Hindlimb muscle (tissue), 1 donor: ENCODE data around the gene FRMD1. TPM values are rescaled to one million over a fixed set of nuclear protein-coding genes. Genes with fewer than 3 reads are reported as not detected.

ENCODE experiments used
- DNase-seq: peaks from one replicate; pipeline ENCODE4 v3.0.0-alpha.2; 2013
- polyA plus RNA-seq: library from polyadenylated mRNA; unstranded; fragments of 120-200 nt; gene quantifications from one replicate; pipeline ENCODE4 v1.2.1, GENCODE V29; 2013; ENCODE audit not compliant: insufficient read length

Gene FRMD1
- polyA plus RNA-seq, 1 donor: 1.3 TPM

DNA sequence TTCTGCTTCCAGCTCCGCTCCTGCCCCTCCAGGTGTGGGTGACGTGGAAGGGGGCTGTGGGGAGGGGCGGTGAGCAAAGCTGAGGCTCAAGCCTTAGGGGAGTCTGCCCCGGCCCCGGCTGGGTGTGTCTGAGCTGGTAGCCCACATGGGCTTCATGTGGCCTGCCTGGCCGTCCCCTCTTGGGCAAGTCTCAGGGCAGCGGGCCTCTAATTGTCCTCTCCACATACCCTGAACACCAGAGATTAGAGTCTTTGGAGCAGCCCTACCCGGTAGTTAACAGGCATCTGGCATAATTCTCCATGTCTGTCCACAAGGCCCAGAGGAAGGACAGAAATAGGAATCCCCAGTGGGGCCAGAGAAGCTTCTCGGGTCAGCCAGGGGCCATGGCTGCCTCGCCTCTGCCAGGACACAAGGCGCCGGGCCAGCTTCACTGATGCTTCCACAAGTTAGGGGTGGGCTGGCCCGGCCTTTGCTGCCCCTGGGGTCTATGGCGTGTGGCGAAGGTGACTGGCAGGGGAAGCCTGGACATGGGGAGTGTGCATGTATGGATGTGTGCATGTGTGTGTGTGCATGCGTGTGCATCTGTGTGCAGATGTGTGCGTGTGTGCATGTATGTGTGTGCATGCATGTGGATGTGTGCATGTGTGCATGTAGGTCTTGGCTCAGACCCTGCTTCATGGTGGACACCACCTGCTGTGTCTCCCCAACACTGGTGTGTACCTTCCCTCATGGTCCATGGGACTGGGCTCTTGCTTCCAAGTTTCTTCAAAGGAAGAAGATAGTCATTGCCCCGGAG is 24.0 kb downstream of the FRMD1 start:
- no peak for DNase-seq

DNA sequence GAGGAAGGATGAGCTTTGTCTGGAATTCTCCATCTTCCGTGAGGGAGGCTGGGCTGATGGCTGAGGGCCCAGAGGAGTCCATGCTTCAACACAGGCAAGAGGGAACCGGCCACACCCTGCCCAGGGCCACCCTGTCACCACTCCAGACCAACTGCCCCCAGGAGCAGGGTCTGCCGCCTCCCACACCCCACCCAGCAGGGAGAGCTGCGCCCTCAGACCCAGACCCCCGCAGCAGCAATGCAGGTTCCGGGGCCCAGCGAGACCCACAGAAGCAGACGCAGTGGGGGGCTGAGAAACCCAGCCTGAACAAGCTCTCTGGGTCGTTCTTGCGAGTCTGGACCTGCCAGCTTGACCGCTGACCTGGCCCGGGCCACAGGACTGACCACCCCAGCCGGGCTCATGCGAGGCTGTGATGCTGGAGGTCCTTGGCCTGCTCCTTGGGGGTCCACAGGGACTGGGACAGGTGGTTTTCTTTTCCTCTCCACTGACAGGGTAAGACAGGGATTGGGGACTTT is 25.0 kb downstream of the FRMD1 start:
- DNase-seq: no peak

DNA sequence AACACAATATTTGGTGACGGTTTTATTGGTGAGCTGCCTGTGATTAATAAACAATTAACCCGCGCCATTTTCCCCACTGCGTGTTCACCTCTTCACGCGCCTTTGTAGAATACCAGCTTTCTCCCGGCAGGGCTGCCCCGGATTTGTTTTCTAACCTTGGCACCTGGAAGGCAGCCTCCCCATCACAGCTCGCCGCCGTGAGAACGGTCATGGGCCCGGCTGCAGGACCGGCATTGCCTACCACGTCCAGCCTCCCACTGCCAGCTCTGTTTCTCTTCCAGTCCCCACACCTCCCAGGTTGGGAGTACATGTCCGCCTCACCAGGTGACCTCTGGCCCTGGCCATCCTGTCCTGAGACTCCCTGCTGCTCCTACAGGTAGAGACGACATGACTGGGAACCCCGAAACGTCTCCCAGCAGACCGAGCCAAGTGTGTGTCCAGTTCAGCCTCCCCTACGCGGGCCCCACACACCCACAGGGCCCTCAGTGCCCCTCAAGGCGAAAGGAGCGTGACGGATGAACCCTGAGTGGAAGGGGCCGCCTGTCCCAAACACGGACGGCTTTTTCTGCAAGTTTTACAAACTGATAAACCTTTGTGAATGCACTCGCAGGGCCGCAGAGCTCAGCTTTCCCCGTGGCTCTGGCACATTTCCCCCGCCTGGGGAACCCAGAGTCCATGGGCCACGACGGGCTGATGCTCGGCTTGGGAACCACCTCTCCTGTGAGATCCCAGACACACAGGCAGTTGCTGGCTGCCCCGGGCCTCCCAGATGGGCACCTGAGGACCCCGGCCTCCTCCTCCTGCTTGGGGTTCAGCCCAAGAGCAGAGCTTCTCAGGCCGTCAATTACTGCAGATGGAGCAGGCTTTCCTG is 25.7 kb downstream of the FRMD1 start:
- no peak for DNase-seq

DNA sequence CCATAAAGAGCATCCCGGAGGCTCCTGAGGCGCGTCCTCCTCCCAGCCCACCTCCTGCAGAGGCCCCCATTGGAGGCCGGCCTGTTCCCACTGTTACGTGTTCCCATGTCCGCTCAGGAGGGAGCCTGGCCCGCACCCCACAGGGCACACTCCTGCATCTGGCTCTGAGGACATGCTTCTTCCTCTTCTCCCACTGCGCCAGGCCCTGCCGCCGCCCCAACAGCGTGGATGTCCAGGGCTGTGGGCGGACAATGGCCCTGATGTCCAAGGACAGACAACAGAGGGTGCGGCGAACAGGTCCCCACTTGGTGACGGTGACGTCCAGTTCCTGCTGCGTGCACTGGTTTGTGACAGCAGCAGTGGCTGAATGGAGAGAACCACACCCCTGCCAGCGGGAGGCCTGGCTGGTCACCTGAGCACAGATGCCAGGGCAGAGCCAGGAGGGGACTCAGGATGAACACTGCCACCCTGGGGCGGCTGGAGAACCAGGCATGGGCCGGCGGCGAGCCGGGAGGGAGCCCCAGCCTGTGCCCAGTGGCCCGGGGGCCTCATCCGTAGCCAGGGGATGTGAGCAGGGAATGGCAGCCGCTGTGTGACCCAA is 26.6 kb downstream of the FRMD1 start:
- no peak for DNase-seq

DNA sequence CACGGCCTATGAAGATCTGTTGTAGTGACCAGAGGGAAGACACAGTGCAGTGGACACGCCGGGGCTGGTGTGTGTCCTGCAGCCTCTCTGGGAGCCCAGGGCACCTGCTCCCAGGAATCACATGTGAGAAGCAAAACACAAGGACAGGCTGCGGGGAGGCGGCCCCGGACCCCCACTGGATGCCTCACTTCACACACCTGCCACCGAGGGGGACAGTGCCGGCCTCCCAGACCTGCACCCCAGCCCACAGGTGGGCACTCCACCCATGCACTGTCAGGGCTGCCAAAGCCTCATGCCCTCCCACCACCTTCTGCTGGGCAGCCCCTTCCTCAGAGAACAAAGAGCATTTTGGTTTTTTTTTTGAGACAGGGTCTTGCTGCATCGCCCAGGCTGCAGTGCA is 27.4 kb downstream of the FRMD1 start:
- no peak for DNase-seq

DNA sequence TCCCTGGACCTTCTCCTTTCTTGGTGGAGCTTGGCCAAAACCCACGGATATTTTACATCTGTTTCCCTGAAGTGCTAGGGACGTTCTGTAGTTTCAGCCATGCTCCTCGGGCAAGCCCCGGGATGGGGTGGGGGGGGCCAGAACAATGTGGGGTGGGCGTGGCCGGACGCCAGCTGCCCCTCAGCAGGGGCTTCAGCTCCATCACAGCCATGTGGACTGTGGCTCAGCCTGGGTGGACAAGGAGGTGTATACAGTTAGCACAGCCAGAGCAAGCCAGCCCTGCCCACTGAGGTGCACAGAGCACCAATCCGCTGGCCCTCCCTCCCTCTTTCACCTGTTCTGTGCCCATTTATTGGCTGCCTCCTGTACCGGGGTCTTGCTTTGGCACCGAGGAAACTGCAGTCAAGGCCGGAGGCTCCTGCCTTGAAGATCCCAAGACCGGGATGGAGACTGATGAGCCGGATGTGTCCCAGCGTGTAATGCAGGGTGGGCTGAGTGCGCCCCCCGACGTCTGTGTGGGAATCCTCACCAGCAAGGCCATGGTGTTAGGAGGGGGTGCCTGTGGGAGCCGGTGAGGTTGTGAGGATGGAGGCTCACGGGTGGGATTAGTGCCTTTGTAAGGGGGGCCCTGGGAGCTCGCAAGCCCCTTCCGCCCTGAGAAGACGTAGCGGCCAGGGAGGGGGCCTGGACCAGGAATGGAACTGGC is 28.0 kb downstream of the FRMD1 start:
- no peak for DNase-seq

DNA sequence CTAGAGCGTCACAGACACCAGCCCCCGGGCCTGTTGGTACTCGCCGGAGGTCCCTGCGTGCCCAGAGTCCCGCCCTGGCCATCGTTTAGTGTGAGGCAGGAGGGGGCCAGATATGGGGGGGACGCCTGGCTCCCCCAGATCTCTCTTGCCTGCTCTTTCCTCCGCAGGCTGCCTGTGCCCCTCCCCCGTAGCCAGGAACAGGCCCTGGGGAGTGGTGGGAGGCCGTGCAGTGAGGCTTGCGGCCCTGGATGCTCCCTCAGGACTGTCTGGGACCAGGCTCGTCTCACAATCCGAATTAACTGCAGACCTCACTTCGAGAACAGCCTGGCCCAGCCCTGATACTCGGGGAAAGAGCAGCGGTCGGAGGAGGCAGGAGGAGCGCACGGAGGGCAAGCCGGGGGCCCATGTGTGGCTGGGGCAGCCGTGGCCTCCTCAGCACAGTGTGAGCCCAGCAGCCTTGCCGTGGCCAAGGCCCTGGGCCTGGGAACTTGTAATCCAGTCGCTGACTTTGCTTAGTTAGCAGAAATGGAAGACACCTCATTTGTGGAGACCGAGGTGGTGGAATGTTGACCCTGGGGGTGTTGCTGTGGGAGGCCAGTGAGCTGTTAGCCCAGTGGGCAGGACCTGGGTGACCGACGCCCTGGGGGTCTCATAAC is 28.7 kb downstream of the FRMD1 start:
- no peak for DNase-seq

DNA sequence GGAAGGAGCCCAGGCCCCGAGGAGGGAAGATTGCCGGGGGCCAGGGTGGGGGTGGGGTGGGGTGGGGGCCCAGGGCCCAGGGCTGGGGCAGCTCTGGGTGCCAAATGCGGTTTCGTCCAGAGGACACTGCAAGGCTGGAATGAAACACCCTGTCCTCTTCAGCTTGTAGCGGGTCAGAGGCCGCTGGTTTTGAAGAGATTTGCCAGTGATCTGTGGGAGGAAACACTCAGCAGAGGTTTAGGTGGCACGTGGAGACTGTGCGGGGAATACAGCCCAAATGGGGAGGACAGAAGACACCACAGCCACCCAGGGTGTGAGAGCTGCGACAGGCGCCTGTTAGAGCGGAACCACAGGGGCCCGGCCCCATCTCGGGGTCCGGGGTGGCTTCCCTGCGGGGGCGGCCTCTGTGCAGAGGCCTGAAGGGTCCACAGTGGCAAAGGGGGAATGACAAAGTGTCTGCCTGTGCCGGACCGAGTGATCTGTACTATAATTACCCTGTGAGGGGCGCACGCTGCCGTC is 29.2 kb downstream of the FRMD1 start:
- DNase-seq: no peak

DNA sequence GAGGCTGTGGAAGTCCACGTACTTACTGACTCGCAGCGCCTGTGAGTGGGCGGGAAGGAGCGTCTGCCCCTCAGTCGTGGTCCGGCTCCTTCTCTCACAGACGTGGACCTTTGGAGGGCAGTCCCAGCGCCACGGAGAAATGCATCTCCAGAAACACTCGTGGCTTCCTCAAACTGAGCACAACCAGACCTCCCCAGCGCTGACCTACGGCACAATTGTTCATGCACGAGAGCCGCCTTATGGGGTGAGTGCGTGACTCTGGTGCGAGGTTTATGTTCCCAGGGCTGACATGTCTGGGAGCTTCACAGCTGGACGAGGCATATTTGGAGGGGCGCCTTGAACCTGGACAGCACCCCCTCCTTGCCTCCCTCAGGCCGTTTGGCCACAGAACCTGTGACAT is 29.7 kb downstream of the FRMD1 start:
- DNase-seq: no peak

DNA sequence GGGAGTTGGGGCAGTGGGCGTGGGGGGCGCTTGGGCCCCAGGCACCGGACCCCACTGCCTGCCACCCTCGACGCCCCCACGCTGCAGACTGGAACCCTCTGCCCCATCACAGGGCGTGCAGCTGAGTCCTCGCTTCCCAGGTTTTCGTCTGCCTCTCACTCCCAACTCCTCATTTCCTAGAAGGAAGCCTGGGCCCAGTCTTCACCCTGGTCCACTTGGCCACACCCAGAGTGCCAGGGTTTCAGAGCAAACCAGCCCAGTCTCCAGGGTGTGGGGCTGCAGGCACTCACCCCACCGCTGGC is 30.3 kb downstream of the FRMD1 start:
- DNase-seq: no peak

DNA sequence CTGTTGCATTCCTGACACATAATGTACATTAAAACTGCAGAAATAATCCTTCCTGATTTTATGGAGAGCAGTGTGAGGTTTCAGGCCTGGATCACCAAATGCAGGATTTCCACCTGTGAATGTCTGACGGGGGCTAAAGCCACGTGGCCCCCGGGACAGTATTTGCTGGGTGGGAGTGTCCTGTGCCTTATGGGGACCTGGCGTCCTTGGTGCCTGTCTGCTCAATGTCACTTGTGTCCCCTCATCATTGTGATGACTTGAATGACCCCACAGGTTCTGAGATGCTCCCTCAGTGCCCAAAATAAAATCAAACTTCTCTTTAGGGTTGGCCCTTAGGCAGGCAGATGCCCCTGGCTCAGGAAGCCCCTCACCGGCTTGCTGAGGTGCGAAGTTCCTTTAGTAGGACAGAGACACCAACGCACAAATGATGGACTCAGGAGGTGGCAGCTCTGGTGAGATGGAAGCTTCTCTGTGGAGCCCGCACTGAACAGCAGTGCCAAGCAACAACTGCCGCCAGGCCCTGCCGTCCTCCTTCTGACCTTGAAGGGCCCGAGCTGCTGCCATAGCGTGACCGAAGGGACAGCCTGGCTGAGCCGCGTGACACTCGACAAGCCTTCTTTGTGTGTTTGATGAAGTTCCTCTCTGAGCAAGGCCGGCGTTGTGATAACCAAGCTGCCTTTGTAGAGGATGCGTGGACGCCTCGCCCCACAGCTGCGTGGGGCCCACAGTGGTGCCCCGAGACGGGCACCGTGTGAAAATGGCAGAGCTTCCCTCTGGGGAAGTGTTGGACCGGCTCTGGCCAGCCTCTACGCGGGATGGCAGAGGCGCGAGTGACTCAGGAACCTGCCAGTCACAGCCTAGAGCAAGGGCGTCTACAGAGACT is 30.9 kb downstream of the FRMD1 start:
- DNase-seq: no peak

DNA sequence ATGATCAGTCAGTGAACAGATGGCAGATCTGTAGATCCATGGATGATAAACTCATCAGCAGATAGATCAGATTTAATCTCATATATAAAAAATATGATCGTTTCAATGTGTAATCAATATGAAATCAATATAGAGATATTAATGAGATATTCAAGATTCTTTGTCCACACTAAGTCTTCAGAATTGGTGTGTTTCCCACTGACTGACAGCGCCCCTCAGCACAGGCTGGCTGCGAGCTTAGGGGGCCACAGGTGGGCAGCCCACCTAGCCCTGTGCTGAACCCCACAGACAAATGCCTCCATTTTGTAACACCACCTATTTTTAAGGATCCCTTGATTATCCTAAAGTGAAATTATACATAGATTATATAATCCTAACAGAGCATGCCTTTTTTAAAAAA is 32.3 kb downstream of the FRMD1 start:
- DNase-seq: no peak

DNA sequence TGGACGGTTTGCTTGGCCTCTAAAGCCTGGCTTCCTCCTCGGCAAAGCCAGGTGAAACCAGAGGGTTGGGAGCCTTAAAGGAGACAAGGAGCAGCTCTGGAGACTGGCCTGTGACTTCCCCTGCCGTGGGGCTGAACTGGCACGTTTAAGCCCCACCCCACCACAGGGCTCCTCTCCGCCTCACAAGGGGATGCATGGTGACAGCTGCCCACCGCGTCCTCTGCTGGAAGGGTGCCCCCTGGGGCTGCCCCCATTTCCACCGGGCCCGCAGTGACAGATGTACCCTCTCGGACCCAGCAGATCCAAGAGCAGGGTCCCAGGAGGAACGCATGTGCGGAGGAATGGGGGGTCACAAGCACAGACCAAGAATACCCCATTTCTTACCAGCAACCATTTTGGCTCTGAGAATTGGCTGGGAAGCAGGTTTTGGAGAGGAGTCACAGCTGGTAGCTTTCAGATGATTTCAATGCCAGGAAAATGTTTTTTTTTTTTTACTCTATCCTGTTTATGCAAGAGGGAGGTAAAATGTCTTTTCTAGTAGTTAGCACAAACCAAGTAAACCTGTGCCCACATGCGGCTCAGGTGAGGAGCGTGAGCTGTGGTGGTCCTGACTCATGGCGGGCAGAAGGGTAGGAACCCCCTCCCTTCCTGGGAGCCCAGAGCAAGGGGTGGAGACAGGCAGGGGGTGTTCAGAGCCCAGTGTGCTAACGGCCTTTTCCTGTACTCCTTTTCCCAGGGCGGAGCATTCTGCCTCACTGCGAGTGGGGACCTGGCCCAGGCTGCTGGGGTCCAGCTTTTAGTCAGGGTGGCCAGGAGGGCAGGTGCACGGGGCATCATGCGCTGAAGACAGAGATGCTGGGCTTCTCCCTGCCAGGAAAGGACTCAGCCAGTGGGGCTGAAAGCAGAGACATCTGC is 33.0 kb downstream of the FRMD1 start:
- no peak for DNase-seq

DNA sequence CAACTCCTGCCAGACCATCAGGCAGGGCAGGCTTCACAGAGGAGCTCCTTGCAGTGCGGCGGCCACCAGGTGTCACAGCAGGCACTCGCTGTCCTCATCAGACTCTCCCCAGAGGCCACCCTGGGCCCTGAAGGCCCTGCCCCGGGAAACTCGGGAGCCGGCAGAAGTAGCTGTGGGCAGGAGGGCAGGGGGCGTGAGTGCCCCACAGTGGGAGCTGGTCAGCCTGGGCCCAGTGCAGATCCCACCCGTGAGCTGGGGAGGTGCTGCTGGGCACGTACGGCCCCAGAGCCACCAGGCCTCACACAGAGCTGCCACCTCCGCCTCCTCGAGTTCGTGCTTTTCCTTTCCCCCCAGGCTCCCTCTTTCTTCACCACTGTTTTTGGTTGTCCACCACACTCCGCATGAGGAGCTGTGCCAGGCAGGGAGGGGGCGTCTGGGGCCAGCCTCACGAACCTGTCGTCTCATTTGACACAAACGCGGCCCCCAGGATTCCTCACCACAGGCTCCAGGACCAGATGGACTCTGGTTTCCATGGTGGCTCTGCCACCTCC is 33.8 kb downstream of the FRMD1 start:
- no peak for DNase-seq

DNA sequence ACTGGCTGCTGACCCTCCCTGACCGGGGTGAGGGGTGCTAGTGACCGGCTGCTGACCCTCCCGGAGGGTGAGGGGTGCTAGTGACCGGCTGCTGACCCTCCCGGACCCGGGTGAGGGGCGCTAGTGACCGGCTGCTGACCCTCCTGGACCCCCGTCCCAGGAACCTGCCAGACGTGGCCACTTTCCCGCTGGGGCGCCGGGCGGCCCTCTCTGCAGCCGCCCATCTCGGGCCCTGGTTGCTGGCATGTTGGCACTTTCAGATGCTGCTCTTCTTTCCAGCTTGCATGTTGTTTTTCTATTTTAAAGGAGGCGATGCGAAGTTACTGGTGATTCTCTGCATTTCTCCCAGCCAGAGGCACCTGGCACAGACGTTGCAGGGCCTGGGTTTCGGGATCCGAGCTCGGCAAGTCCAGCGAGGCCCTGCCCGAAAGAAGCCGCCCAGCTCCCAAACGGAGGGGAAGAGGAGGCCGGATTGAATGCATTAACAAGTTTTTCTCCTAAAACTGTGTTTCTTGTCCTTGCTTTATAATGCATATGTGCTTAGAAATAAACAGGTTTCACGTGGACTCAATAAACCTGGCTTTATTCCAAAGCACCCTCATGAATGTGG is 34.4 kb downstream of the FRMD1 start:
- no peak for DNase-seq

DNA sequence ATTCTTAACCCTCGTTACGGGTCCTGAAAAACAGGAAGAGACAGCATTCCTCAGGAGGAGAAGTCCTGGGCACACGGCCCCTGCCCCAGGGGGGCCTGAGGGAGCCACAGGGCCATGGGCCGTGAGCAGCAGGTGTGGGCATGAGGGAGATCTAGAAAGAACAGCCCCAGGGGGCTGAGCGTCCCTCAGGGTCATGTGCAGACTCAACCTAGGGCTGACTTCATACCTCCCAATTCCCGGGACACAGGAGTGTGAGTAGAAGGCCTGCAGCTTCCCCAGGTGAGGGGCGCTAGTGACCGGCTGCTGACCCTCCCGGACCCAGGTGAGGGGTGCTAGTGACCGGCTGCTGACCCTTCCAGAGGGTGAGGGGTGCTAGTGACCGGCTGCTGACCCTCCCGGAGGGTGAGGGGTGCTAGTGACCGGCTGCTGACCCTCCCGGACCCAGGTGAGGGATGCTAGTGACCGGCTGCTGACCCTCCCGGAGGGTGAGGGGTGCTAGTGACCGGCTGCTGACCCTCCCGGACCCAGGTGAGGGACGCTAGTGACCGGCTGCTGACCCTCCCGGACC is 35.1 kb downstream of the FRMD1 start:
- no peak for DNase-seq

DNA sequence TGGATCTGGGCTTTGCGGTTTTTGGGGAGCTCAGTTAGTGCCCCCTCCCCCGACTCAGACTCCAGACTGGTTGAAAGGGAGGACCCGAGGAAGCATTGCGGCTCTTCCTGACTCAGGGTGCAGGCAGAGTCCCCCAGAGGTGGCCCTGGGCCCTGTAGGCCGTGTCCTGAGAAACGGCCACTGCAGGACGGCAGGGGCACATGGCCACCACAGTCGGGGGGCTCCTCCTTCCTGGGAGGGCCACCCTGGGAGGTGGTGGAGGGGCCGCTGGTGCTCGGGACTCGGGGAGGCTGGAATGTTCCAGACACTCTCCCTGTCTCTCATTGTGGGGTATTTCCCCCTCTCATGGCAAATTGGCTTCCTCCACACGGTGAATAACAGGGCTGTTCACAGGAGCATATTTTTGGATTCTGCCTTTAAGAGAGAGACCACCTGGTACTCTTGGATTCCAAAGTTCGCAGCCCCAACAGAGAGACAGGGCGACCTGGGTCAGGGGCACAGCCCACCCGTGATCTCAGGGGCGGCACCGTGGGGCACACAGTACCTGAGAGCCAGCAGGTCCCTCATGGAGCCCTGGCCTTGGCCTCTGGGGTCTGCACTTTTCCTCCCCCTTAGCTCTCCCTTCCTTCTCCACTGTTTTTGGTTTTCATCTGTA is 35.7 kb downstream of the FRMD1 start:
- no peak for DNase-seq
